Smooth muscle cell of the pulmonary artery (primary cell): ENCODE results near the gene PARD6A. TPM values are rescaled to one million over a fixed set of nuclear protein-coding genes. Genes with fewer than 3 reads are reported as not detected.

ENCODE experiments used
- total RNA-seq: library from RNA; depleted of rRNA; stranded (reverse); fragments of >200 nt; gene quantifications from 2 replicates; pipeline ENCODE4 v1.2.3, GENCODE V29; 2014

The PARD6A gene, protein sequence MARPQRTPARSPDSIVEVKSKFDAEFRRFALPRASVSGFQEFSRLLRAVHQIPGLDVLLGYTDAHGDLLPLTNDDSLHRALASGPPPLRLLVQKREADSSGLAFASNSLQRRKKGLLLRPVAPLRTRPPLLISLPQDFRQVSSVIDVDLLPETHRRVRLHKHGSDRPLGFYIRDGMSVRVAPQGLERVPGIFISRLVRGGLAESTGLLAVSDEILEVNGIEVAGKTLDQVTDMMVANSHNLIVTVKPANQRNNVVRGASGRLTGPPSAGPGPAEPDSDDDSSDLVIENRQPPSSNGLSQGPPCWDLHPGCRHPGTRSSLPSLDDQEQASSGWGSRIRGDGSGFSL
- total RNA-seq: 2.2 and 3.0 TPM in 2 replicates

DNA sequence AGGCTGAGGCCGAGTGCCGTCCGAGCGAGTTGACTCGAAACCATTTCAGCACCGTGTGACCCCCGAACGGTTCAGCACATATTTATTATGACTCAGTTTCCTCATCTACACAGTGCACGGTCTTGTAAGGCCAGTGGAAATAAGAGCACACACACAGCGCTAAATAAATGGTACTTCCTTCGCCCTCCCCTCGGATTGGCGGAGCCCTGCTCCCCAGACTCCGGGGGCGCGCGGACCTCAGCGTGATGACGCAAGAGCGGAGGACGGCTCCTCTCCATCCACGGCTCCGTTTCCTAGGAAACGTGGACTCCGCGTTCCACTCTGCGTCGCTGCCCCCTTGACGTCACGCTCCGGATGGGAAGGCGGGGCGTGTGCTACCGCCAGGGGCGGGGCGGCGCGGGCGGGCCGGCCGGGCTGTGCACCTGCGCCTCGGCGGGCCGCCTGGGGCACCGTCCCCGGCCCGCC lies at the start of gene PARD6A:
TSS of gene PARD6A (plus strand) at position 397 of the 465 bp plus-strand sequence. CDS start 79 bp downstream, outside the sequence.

DNA sequence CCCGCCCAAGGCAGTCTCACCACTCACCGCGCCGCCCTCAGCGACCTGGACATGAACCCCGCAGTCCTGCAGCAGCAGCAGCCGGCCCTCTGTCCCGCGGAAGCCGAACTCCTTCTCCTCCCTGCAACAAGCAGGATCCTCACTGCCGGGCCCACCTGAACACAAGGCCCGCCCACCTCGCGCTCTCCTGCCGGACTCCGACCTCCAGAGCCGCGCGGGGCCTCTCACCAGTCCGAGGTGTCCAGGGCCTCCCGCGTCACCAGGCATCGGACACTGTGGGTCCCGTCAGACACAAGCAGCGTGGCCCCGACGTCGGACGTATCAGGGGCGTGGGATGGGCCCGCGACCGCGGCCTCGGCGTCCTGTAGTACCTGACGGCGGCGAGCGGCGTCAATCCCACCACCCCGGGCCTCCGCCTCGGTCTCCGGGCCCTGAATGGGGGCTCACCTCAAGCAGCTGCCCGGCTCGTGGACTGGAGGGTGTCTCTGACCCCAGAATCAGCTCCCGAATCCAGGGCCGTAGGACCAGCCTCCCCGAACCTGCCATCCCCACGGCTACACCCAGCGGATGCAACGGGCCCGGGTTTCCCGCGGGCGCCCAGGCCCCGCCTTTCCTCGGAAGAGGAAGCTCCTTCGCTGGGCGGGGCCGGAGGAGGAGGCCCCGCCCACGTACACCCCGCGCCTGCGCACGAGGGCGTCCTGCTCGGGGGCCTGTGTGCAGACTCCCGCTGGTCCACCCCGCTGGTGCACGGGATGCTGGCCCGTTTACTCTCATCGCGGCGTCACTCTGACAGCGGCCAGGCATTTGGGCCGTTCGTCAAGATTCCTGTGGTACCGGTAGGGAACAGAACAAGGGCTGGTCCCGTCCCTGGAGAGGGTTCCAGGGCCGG lies 841 bp upstream of the PARD6A start, which contains the start of gene ACD:
TSS of gene ACD (minus strand) at position 586 of the 889 bp plus-strand sequence. CDS start at position 546, 40 bp downstream.

DNA sequence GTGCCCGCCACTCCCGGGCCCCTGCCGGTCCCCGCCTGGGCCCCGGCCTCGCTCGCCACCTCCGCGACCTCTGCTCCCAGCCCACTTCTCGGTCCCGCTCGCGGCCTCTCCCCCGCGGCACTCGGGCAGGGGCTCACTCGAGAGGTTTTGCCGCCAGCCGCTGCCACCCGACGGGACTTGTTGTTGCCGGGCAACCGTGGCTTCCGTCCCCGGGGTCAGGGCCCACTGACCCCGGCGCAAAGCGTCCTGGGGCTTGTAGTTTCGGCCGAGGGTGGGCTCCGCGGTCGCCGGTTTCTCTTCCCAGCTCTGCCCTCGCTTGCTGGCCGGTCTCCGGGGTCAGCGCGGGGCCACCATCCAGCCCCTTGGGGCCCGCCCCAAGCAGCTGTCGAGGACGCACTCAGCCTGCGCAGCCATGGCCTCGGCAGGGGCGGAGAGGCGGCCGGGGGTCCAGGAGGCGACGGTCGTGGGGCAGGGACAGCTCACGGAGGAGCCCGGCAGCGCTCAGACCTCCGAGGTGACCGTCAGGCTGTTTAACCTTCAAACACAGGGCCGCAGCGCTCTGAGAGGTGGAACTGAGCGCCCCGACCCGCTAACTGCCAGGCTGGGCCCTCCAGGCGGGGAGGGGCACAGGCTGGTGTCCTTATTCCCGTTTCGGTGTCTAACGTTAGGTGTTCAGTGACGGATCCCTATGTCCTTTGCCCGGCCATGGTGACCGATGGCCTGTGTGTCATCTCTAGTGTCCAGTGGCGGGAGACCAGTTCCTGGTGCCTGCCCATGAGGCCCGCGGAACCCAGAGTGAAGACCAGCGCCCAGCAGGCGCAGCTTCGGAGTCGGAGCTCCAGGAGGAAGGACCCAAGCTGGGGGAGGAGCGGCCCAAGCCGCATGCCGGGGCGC lies 6.0 kb downstream of the PARD6A start, which contains the start of the genes C16orf86 and ENKD1:
TSS of gene C16orf86 (plus strand) at position 256 of the 894 bp plus-strand sequence. CDS start at position 413, 157 bp downstream.
TSS of gene ENKD1 (minus strand) at position 192 of the 894 bp plus-strand sequence. CDS start 308 bp downstream, outside the sequence.

Other genes starting within 250 kb of the PARD6A start
- gene ZDHHC1, start 244.5 kb upstream of the PARD6A start, total RNA-seq: 8.1 and 10.5 TPM in 2 replicates
- 0.20 TPM in 1 of 2 replicates, not detected in the other for gene HSD11B2, start 229.8 kb upstream of the PARD6A start, total RNA-seq
- 100 and 107 TPM in 2 replicates for gene ATP6V0D1, start 179.8 kb upstream of the PARD6A start, total RNA-seq
- gene AGRP, start 177.4 kb upstream of the PARD6A start, total RNA-seq: not detected in 2 replicates
- 64.4 and 104 TPM in 2 replicates for gene RIPOR1, start 132.1 kb upstream of the PARD6A start, total RNA-seq
- gene CTCF, start 98.4 kb upstream of the PARD6A start, total RNA-seq: 16.6 and 21.2 TPM in 2 replicates
- 0.52 and 0.83 TPM in 2 replicates for gene CARMIL2, start 15.8 kb upstream of the PARD6A start, total RNA-seq
- gene ACD, start 700 bp upstream of the PARD6A start, total RNA-seq: 11.0 and 13.1 TPM in 2 replicates
- gene ENKD1, start 5.8 kb downstream of the PARD6A start, total RNA-seq: 14.1 and 18.5 TPM in 2 replicates
- gene C16orf86, start 5.9 kb downstream of the PARD6A start, total RNA-seq: 2.7 and 3.3 TPM in 2 replicates
- 14.9 and 19.5 TPM in 2 replicates for gene GFOD2, start 58.4 kb downstream of the PARD6A start, total RNA-seq
- gene RANBP10, start 145.6 kb downstream of the PARD6A start, total RNA-seq: 7.8 and 7.9 TPM in 2 replicates
- 0.78 and 1.0 TPM in 2 replicates for gene TSNAXIP1, start 145.9 kb downstream of the PARD6A start, total RNA-seq
- 41.7 and 43.2 TPM in 2 replicates for gene THAP11, start 181.4 kb downstream of the PARD6A start, total RNA-seq
- gene NUTF2, start 186.0 kb downstream of the PARD6A start, total RNA-seq: 119 and 132 TPM in 2 replicates
- gene CENPT, start 186.7 kb downstream of the PARD6A start, total RNA-seq: 23.2 and 28.0 TPM in 2 replicates
- 61.3 and 82.1 TPM in 2 replicates for gene EDC4, start 212.1 kb downstream of the PARD6A start, total RNA-seq
- not detected in 2 replicates for gene NRN1L, start 223.9 kb downstream of the PARD6A start, total RNA-seq
- 29.5 and 36.0 TPM in 2 replicates for gene PSKH1, start 232.3 kb downstream of the PARD6A start, total RNA-seq